ENCODE results near the gene KRTAP5-6.
"Not testable (repeated sequence)": the region's sequence is repeated elsewhere in the genome, so short reads cannot be mapped to it uniquely, and the experiment has no call there.

Gene KRTAP5-6

GRCh38 chr11:1661454-1662269 is 35.3 kb upstream of the KRTAP5-6 start:
- DNase-seq (ENCODE audit: low read depth): not testable (repeated sequence)

GRCh38 chr11:1662699-1663283 is 34.2 kb upstream of the KRTAP5-6 start:
- DNase-seq (ENCODE audit: low read depth): not testable (repeated sequence)

- DNase-seq (ENCODE audit: low read depth): no peak
Measured at GRCh38 chr11:1665313-1665712, 31.7 kb upstream of the KRTAP5-6 start.

DNA sequence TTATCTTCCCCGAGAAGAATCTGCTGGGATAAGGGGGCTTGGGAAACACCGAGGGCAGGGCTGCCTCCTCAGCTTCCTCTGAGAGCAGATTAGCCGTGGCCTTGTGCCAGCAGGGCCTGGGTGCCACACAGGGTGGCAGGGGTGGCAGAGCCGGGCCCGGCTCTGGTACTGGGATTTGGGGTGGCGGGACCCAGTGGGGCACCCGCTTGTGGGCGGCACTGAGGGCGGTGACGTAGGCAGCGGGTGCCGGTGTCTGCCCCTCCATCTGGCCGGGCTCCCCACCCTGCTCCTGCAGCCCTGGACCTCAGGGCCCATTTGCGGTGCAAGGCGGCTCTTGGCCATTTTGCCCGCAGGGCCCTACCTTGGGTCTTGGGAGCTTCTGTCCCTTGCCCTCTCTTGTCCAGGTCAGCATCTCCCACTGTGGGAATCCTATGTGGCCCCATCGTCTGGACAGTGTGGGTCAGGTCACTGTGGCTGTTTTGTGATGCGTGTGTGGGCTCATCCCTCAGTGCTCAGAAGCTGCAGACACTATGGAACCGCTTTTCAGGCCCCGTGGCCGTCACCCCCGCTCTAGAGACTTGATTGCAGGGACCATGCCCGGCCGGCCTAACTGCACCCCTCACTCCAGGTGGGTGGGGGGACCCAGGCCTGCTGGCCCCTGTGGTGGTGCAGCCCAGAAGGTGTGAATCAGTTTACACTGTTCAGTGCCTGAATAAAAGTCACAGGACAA is 29.7 kb upstream of the KRTAP5-6 start:
- DNase-seq (ENCODE audit: low read depth): no peak

DNA sequence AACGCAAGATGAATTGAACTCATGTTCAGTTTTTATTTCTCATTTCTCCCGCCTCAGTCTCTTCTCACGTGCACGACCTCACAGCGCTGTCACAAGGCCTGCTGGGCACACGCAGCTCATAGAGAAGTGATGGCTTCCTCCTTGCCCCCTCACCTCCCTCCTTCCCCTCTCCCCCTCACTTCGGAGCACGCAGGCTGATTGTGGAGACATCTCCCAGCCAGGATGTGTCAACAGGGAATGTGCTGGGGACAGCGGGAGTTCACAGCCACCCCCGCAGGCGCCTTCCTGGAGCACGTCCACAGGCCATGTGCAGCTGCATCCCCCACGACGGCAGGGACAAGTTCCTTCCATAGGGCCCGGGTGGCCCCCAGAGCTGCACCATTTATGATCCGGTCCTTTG is 29.1 kb upstream of the KRTAP5-6 start:
- DNase-seq (ENCODE audit: low read depth): no peak

DNA sequence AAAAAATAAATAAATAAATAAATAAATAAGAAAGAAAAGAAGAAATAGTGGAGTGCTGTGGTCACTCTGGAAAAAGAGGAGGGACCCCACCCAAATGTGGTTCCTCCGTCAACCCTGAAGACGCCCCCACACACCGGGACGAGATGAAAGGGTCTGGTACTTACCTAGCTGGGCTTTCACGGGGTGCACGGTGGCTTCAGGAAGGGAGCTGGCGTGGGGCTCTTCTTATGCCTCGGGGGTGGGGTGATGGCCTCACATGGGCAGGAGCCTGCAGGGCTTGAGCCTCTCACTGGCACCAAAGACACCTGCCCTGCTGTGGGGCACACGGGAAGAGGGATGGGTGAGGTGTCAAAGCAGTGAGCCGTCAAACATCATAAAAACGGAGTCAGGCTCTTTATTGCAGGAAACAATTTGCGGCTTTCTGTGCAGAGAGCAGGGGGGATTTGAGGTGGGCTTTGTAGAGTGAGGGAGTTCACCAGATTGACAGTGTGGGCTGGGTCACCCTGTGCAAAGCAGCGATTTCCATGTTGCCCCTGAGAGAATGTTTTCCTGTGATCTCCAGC is 28.0 kb upstream of the KRTAP5-6 start:
- DNase-seq (ENCODE audit: low read depth): no peak

GRCh38 chr11:1669546-1670218 is 27.3 kb upstream of the KRTAP5-6 start:
- DNase-seq (ENCODE audit: low read depth): no peak

- not testable (repeated sequence) for DNase-seq (ENCODE audit: low read depth)
Measured at GRCh38 chr11:1670457-1670856, 26.5 kb upstream of the KRTAP5-6 start.

- no peak for DNase-seq (ENCODE audit: low read depth)
Measured at GRCh38 chr11:1670905-1671371, 26.1 kb upstream of the KRTAP5-6 start.

DNA sequence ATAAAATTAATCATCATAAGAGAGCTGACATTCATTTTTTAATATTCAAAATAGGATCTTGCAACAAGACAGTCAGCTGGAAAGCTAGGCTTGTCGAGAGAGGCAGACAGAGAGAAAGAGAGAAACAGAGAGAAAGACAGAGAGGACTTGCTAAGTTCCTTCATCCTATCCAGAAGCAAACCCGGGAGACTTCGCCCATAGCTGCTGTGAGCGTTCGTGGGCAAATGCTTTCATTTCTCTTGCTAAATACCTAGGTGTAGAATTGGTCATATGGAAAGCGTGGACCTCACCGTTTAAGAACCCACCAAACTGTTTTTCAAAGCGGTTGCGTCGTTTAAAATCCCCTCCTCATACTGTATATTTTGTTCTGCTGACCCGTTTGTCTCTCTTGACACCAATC is 25.3 kb upstream of the KRTAP5-6 start:
- no peak for DNase-seq (ENCODE audit: low read depth)

DNA sequence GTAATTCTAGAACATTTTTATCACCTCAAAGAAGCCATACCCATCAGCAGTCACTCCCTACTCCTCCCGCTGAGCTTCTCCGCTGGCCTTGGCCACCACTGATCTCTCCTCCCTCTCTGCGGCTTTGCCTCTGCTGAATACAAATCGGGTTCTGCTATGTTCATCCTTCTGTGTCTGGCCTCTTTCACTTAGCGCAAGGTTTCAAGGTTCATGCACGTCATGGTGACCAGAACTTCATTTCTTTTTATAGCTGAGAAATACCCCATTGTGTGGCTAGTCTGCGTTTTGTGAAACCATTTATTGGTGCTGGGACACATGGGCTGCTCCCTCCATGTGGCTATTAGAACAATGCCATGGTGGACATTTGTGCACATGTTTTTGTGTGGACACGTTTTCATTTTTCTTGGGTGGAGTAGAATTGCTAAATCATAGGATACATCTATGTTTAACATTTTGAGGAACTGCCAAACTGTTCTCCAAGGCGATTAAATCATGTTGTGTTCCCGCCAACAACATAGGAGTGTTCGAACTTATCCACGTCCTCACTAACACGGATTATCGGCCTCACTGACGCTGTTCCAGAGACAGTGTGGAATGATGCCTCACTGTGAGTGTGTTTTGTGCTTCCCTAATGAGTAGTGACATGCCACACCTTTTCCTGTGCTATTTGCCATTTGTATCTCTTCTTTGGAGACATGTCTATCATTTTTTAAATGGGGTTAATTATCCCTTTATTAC is 24.2 kb upstream of the KRTAP5-6 start:
- no peak for DNase-seq (ENCODE audit: low read depth)

DNA sequence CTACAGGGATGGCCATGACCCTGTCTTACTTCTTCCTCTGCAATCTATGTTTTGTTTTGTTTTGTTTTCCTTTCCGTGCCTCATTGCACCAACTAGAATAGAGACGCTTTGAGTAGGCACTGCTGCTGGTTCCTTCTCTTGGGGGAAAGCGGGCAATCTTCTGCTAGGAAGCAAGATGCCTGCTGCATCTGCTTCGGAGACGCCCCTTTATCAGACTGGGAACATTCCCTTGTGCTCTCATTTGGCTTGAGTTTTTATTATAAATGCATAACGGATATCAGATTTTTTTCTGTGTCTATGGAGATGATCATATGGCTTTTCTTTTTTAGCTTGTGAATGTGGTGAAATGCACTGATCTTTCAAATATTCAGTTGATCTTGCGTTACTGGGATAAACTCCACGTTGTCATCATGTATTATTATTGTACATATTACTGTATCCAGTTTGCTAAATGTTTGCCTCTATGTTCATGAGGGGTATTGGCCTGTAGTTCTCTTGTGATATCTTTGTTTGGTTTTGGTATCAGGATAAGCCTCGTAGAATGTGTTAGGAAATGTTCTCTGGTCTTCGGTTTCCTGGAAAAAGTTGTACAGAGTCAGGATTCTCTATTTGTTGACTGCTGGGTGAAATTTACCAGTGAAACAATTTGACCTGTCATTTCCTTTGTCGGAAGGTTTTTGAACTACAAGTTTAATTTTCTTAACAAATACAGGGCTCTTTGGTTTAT is 23.4 kb upstream of the KRTAP5-6 start:
- no peak for DNase-seq (ENCODE audit: low read depth)

DNA sequence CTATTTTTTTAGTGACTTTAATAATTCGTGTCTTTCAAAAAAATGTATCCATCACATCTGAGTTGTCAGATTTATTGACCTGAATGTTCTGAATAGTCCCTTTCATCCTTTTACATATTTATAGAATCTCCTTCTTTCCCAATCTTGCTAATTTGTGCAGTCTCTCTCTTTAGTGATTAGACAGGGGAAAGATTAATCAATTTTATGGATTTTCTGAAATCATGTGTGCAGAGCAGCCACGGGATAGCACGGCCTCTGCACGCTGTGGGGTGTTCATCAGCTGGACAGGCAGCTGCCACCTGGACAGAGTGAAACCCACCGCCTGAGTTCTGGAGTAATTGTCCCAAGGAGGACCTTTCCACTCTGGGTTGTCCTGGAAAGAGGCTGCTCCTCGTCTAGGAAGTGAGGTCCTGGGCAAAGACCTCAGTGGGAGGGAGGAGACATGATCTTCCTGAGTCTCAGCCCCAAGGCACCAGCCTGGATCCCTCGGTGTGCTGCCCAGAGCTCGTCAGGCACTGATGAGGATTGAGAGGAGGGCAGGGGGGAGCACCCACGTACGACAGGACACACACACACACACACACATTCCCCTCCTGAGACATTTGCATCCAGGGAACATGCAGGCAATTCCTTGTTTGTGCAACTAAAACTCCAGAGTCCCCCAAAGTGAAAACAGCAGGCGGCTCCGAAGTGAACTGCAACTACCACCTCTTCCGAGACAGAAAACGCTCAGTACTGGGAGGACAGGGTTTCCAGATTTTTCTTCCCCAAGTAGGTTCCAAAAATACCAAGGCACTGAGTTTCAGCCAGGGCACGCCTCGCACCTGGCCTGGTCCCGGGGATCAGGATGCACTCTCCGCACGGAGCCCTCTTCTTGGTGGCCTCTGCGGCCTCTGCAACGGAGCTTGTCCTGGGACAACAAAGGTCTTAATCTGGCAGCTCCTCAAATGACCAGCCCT is 22.5 kb upstream of the KRTAP5-6 start:
- no peak for DNase-seq (ENCODE audit: low read depth)

GRCh38 chr11:1675536-1676228 is 21.3 kb upstream of the KRTAP5-6 start:
- no peak for DNase-seq (ENCODE audit: low read depth)

GRCh38 chr11:1676229-1676740 is 20.7 kb upstream of the KRTAP5-6 start:
- no peak for DNase-seq (ENCODE audit: low read depth)

DNA sequence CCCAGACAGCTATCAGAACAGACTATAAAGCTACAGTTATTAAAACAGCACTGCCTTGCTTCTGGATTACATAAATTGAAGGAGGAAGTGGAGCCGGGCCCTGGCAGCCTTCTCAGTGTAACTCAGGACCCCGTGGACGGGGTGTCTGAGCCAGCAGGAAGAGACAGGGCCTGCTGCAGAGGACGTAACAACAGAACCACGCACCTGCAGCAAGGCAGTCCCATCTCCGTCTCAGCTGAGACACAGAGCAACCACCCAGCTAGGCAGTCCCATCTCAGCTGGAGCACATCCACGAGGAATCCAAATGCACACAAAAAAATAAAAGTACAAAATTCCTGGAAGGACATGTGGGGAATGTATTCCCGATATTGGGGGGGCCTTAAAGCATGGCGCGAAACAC is 17.1 kb upstream of the KRTAP5-6 start:
- no peak for DNase-seq (ENCODE audit: low read depth)

DNA sequence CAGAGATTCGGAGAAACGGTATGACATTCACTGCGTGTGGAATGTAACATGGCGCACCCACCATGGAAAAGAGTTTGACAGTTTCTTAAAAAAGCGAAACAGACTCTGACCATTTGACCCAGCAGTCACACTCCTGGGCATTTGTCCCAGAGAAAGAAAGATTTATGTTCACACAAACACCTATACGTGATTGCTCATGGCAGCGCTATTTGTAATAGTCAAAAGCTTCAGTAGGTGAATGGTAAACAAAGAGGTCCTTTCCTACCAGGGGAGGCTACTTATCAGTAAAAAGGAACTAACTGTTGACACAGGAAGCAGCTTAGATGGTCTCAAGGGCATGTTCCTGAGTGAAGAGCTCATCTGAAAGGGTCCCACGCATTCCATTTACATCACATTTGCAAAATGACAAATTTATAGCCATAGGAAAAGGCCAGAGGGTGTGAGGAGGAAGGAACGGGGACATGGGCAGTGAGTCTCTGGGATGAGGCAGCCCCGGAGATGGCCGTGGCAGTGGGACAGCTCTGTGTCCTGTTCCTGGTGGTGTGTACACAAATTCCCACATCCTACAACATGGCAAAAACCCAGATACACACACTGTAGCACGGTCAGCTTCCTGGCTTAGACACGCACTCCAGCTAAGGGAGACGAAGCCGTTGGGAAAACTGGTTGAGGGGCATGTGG is 14.6 kb upstream of the KRTAP5-6 start:
- DNase-seq (ENCODE audit: low read depth): no peak

- DNase-seq (ENCODE audit: low read depth): not testable (repeated sequence)
Measured at GRCh38 chr11:1683216-1683615, 13.8 kb upstream of the KRTAP5-6 start.
